Cardiac septum (tissue), 1 donor: Measurements from ENCODE around the gene PTPRD. TPM values are rescaled to one million over a fixed set of nuclear protein-coding genes. Genes with fewer than 3 reads are reported as not detected.

Experiments
- DNase-seq: peaks from one replicate; pipeline ENCODE4 v3.0.0-alpha.2; 2020; ENCODE audit warnings: low spot score
- intact Hi-C: fragments of 100-400 bp; cut with DNase I; formaldehyde crosslinking; loops from one replicate; pipeline ENCODE4 v1.14.0; 2022
- total RNA-seq: library from RNA; stranded (reverse); fragmentation: NEBNext Ultra II Directional; extraction: Animal tissue kit (Norgen Biotek cat#: 25700); gene quantifications from one replicate; pipeline ENCODE4 v1.2.1, GENCODE V29; 2021
- donor health status: DM: no; HTN: no; CAD: no.

PTPRD gene
- total RNA-seq, 1 donor from 2014 or later: 13.0 TPM

DNA sequence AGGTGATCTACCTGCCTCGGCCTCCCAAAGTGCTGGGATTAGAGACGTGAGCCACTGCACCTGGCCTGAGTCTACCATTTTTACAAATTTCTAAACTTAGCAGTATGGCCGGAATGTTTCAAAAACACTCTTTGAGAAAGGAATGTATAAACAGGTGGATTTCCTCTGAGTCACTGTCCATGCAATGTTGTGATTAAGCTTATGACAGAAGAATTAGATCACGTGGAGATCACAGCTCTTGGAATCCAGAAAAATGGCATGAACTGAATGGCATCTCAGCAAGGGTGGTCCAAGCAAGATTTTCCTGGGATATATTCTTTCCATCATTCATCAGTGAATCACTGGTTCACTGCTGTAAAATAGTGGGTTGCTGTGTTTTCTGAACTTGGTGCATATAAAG lies 865.0 kb downstream of the PTPRD start:
- intact Hi-C loops: no loop called here
- DNase-seq: no peak

DNA sequence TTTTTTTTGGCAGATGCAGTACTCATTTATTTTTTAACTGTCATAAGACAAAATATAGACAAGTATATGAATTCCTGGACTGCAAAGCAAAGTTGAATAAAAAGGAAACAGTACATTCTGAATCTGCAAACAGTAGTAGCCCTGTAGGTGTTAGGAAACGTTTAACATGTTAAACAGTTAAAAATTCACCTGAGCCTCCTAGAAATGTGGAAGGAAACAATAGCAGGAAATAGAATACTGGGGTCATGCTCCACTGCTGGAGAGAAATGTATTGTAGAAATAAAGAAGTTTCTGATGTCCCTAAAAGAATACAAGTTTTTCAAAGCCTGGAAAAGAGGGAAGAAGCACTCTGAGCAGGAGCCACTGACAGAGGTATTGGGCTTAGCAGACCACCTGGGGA lies 866.0 kb downstream of the PTPRD start:
- intact Hi-C loops: no loop called here
- no peak for DNase-seq

DNA sequence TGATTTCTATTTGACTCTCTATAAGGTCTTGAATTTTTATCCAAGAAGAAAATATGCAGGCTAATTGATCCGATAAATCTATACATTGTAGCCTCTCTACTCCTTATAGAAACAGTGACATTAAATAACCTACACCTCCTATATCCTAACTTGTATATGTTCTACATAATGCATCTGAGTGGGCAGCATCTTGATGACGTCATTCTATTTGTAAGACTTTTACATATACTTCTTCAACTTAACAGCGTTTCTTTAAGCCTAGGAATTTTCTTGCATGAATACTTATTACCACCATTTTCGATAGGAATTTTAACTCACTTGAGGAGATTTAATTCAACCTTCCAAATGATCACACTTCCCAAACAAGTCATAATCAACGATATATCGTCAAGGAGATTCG lies 869.0 kb downstream of the PTPRD start:
- intact Hi-C loops: no loop called here
- no peak for DNase-seq

DNA sequence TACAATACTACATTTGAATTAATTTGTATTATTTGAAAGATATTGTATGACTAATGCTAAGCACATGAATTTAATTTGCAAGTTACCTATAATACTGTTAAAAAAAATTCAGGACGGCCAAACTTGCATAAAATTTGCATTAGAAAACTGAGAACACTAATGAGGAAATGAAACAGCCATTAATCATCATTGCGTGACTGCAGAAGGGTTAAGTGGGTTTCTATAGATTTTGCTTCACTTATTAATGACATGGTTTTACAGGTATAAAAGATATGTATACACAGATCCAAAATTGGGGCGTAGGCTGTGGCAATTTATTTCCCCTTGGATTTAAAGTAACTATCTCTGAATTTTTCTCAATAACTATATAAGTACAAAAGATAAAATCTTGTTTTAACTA lies 882.6 kb downstream of the PTPRD start:
- DNase-seq: no peak
- intact Hi-C loops: no loop called here

DNA sequence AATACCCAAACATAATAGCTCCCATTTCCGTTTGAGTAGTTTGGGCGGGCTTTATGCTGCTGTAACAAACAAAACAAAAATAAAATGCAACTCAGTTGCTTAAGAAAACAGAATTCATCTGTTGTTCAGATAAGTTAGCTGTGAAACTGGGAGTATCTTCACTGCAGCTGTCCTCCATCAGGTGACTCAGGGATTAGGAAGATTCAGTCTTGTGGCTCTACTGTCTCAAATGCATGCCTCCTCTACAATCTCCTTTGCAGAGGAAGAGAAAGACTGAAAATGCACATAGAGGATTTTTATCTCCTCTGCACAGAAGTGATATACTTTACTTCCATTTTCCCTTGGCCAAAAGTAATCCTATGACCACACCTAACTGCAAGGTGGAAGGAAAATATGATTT lies 883.7 kb downstream of the PTPRD start:
- intact Hi-C loops: no loop called here
- no peak for DNase-seq

DNA sequence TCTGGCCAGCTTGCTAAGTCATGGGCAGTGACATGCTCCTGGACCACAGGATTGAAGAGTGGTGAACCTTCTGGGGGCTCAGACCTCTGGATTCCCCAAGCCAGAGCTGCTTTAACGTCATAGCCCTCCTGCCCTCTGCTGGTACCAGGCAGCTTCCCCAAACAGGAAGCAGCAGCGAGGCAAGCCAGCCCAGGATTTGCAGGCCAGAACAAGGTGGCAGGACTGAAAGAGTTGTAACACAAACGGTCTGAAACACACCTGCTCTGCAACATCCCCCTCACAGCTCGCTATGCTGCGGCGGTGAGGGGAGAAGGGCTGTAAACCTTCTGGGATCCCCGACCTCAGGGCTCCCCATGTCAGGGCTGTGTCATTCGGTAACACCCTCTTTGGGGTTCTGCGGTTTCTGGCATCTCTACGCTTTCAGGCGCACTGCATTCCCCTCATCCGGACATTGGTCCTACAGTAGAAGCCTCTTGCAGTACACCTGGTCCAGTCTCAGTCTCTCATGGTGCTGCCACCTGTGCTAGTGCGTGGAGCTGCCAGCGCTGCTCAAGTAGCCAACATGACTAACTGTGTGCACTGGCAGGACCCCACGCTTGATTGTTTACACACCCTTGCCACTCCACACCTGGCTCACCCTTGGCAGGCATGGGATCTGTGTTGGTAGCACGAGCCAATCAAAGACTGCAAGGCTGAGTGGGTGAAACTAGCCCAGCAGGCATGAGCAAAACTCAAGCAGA lies 893.3 kb downstream of the PTPRD start:
- intact Hi-C loops: no loop called here
- DNase-seq: no peak

DNA sequence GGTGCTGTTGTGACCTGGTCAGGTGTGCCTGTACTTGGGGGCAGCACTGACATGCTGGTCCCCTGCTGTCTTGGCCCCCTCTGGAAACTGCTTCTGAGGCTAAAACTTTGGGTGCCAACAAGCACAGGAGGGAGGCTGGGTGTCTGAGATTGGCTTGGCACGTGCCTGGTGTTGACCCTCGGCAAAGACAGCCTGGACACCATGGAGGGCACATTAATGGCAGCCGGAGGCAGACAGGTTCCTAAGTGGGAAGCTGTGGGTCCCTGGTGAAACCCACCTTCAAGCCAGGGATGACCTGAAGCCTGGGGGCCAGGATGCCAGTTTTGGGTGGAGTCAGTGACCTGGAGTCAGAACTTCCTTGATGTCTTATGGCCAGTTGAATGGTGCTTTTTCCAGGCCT lies 894.1 kb downstream of the PTPRD start:
- no peak for DNase-seq

DNA sequence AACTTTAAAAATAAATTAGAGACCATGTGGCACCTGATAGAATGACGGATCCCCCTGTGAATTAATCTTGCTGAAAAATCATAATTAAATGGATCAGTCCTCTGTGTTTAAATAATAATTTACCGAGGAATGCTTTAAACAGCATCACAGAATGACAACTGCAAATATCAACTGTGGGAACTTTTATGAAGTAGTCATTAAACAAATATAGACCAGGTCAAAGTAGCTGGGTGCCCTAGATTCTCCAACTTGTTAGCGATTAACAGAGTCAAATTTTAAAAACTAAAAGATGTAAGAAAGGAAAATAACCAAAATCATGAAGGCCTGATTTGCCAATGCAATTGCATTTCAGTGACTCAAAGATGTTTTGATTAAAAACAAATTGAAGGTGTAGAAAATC lies 933.4 kb downstream of the PTPRD start:
- intact Hi-C loops: no loop called here

More for the DNA sequence above, 894.1 kb downstream of the PTPRD start:
- intact Hi-C loops: no loop called here

DNA sequence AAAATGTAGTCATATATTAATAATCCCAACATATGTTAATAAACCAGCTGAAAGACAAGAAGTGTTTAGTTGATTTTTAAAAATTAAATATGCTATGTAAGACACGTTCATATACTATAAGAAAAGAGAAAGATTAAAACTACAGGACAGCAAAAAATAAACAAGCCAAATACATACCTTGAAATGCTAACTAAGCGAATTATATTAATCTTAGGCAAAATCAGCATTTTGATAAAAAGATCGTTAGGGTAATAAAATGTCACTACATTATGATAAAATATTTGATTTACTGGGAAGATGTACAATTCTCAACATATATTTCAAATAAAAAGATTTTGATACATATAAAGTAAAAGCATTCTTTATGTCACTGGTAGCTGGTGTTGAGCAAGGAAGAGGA lies 938.3 kb downstream of the PTPRD start:
- no peak for DNase-seq
- intact Hi-C loops: no loop called here

More for the DNA sequence above, 933.4 kb downstream of the PTPRD start:
- DNase-seq: no peak

DNA sequence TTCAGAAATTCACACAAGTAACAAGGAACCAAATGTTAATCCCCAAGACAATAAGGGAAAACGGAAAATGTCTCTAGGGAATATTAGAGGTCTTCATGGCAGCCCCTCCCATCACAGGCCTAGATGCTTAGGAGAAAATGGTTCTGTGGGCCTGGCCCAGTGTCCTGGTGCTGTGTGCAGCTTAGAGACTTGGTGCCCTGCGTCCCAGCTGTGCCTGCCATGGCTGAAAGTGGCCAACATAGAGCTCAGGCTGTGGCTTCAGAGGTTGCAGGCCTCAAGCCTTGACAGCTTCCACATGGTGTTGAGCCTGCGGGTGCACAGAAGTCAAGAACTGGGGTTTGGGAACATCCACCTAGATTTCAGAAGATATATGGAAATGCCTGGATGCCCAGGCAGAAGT lies 942.3 kb downstream of the PTPRD start:
- no peak for DNase-seq
- intact Hi-C loops: no loop called here

DNA sequence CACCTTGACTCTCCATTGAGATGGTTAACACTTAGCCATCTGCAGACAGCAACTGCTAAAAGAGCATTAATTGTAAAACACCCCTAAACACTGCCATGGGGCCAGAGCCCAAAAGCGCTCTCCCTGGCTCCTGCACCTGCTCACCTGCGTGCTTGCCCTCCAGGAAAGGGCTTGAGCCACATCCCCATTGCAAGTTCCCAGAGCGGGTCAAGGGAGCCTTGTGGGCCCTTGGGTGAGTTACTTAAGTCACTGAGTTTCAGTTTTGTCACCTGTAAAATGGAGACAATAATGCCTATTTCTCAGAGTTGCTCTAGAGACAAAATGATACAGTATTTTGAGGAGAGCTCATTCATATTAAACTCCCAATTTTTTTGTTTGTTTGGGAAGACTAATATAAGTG lies 967.8 kb downstream of the PTPRD start:
- intact Hi-C loops: no loop called here

DNA sequence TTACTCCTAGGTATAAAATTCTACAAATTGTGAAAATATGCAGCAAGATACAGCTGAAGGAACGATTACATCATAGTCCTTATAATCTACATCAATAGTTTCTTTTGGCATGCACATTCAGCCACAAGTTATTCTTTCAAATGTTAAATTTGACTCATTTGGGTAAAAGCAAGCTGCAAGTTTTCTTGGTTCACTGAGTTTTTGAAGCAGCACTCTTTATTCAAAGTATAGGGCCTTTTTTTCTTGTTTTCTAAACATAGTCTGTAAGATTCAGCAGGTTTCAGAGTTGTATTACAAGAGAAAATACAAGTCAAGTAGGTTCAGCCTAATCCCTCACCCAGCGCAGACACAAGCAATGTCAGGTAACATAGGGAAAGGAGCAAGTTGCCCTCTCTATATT lies 981.5 kb downstream of the PTPRD start:
- no peak for DNase-seq

More for the DNA sequence above, 967.8 kb downstream of the PTPRD start:
- no peak for DNase-seq

DNA sequence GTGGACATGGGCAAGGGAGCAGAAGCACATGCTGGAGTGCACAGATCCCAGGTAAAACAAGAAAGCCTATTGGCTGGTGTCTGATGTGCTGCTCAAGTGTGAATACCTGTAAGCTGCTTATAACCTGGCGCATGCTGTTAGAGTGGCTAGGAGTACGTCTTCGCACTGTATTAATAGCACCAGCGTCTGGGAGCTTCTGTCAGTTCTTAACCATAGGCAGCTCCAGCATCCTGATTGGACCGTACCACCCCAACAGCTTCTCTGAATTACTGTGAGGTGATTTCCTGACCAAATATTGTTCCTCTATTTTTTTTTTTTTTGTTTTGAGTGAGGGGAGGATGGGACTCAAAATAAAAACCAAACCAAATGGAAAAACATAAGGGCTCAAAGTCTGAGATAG lies 987.6 kb downstream of the PTPRD start:
- DNase-seq: no peak
- intact Hi-C loops: no loop called here

More for the DNA sequence above, 981.5 kb downstream of the PTPRD start:
- intact Hi-C loops: no loop called here

DNA sequence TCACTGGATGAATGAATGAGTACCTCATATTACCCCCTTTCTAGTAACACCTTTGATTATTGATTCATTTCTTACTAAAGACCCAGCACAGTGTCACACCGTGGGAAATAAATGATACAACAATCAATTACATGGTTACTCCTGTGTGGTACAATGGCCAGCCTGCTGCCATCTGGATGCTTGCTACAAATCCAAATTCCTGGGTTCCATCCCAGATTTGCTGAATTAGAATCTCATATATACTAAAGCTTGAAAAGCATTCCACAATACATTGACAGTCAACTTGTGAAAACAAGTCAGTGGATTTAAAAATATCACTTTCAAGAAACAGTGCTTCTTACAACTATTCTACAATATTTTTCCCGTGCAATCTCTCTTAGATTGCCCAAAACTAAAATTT lies 989.3 kb downstream of the PTPRD start:
- no peak for DNase-seq
- intact Hi-C loops: no loop called here

DNA sequence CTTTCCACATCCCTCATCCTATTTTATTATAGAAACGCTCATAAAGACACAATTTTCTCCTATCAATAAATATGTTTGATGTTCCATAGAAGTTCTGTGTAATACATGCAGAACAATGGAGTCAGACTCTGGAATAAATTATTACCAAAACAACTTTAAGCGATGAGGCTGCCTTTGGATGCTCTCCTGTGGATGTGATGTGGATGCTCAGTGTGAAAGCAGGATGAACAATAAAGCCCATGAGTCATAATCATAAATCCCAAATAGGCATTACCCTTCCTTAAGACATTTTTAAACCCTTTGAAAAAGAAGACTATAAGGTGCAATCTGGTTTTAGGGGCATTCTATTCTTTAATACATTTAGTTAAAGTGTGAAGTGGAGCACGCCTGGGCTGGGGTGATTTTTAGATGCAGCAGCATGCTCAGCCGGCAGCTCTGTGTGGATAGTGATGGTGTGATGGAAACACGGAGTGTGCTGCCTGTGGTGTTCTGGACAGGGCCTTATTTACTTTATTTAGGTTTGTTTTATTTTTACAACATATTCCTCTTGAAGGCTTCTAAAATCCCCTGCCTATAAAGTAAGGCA lies 991.4 kb downstream of the PTPRD start:
- intact Hi-C loops: no loop called here
- no peak for DNase-seq

DNA sequence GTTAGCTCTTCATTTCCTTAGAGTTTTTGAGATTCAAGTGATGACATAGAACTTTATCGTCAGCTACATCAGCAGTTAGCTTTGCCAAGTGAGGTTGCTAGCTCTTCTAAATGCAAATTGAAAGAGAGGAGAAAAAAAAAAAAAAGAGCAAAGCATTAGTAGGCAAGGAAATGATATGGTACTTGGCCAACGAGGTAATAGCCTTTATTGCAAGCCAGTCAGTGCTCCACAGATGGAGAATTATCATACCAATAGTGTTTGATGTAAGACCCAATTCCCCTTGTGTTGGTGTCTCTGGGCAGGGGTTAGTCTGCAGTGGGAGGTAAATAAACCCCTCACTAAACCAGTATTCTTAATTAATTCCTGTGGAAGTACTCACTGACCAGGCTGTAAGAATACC lies 992.1 kb downstream of the PTPRD start:
- DNase-seq: no peak
- intact Hi-C loops: no loop called here

DNA sequence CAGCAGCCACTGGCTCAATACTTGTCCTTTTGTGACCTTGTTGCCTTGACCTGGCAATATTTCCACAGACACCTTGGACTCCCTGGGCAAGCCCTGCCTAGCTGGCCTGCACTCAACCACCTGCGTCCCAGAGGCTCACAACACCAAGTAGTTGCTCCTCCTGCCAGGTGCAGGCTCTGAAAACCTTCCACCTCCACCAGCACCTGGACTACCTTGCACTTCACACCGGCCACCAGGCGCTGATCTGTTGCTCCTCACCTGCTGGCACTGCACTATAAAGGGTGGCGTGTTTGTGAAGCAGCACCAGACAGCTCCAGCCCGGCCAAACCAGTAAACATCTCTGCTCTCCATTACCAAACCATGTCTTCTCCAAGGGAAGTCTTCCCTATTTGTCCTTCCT lies 997.7 kb downstream of the PTPRD start:
- intact Hi-C loops: no loop called here
- no peak for DNase-seq

DNA sequence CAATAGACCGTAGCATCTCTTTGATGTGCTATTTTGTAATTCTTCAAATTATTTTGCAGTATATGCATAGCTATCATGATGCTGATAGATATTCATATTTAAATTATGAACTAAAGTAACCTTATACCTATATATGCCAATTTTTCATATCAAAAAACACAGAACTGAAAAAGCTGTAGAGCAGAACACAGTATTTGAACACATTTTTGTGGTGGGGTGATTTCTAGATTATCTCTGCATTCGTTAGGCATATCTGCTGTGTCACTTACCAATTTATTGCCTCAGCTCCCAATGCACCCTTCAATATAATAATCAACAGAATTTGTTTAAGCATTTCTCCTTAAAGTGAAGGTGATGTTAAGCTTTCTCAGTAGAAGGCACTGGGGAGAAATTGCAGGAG lies 998.2 kb downstream of the PTPRD start:
- DNase-seq: no peak
- intact Hi-C loops: no loop called here

DNA sequence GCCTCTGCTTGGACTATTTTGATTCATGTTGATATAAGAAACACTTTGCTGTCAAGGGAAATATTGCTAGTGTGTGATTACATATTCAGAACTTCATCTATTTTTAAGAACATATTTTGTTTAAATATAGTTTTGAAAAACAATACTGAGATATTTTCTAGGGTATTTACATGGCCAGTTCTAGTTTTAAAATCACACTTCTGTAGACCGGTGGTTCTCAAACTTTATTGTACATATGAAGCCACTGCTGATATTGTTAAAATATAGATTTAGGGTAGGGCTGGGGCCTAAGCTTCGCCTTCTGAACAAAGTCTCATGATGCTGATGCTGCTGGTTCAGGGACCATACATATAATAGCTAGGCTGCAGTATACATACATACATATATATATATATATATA lies 1000.0 kb downstream of the PTPRD start:
- intact Hi-C loops: no loop called here
- no peak for DNase-seq

DNA sequence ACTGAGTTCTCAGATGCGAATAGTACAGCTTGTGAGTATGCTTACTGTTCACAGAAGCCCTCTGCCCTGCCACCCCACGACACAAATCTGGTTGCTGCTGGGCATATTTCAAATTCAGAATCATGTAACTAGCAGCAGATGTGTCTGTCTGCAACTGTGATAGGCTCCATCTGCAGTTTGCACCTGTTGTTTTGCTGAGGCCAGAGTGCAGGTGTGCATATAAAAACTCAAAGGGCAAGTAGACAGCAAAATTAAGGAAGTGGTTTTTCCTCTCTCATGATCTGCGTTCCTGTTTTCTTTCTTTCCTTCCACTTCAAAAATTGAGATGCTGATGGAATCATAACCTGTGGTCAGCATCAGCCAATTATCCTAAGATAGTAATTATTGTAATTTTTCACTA lies 1000.5 kb downstream of the PTPRD start:
- intact Hi-C loops: no loop called here
- DNase-seq: no peak

DNA sequence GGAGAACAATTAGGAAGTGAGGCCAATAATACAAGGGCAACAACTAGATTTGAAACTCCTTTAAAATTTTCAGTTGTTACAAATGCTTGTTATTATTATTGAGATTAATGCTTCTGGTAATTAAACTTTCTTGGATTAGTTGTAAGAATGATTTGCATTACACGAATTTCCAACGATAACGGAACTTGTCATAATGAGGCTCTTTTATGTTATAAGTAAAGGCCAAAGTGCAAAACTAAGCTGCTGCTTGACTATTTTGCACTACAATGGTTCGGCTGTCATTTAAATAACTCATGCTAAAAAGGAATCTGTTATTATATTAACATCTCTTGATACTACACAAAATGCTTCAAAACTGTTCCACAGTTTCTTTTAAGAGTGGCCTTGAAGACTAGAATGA lies 1007.1 kb downstream of the PTPRD start:
- no peak for DNase-seq
- intact Hi-C loops: loop anchor here (10.0 kb wide), 2 partner anchors 189 to 339 kb away; no protein-coding TSS in a partner anchor
